ENCODE data around the gene HBQ1.
"Not testable (repeated sequence)": the region's sequence is repeated elsewhere in the genome, so short reads cannot be mapped to it uniquely, and the experiment has no call there.

GRCh38 chr16:172374-172941, 7.8 kb upstream of the HBQ1 start, which contains the start of gene HBA2:
- not testable (repeated sequence) for TF ChIP-seq CTCF (IDR thresholded peaks at IDR 0.05; ENCODE audit: borderline replicate concordance, extremely low read depth, low read length, poor library complexity, severe bottlenecking); EZH2 (IDR thresholded peaks at IDR 0.05; ENCODE audit: borderline replicate concordance, low read depth, low read length, severe bottlenecking)
